Measurements from ENCODE around the gene FOXP1.
A peak's percentile ranks its signal among the peaks of the same experiment; 100 is the strongest.

FOXP1 gene

GRCh38 chr3:71398157-71398836 lies 185.2 kb downstream of the FOXP1 start:
- no peak for DNase-seq (ENCODE audit: low spot score)

- DNase-seq (ENCODE audit: low spot score) = no peak
Measured at GRCh38 chr3:71397726-71398125, 185.8 kb downstream of the FOXP1 start.

DNA sequence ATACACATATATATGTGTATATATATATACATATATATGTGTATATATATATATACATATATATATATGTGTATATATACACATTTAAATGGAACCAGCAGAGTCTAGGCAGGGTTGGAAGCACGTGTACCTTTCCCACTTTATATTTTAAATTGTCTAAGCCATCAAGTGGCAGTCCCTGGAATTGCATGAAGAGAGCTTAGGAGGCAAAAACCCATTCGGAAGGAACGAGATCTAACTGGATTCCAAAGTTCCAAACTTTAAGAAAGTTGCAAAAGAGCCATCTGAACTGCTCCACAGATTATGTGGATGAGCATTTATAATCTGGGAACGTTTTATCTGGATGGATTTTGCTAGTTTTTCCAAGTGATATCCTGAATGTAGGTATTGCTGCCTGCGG lies 186.5 kb downstream of the FOXP1 start:
- no peak for DNase-seq (ENCODE audit: low spot score)

GRCh38 chr3:71395927-71396695 lies 187.4 kb downstream of the FOXP1 start:
- peak; percentile 44 for DNase-seq (ENCODE audit: low spot score)

DNA sequence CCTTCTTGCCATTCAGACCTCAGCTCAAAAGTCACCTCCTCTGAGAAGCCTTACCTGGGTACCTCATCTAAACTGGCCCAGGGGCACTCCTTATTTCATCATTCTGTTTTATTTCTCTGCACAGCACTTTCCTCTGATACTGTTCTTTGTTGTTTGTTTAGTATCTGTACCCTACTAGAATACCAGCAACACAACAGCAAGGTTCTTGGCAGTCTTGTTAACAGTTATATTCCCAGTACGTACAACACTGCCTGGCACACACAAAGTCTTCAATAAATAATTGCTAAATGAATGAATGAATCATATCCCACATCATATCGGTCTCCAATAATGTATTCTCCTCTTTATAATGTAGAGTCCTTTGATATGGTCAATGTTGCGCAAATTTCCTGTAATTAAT lies 188.1 kb downstream of the FOXP1 start:
- DNase-seq (ENCODE audit: low spot score) = no peak

- DNase-seq (ENCODE audit: low spot score) = no peak
Measured at GRCh38 chr3:71393745-71394144, 189.8 kb downstream of the FOXP1 start.

GRCh38 chr3:71393093-71393492 lies 190.4 kb downstream of the FOXP1 start:
- DNase-seq (ENCODE audit: low spot score) = no peak

GRCh38 chr3:71392251-71392650 lies 191.3 kb downstream of the FOXP1 start:
- DNase-seq (ENCODE audit: low spot score) = no peak

GRCh38 chr3:71391361-71391760 lies 192.2 kb downstream of the FOXP1 start:
- DNase-seq (ENCODE audit: low spot score) = no peak

- DNase-seq (ENCODE audit: low spot score) = no peak
Measured at GRCh38 chr3:71389911-71390573, 193.5 kb downstream of the FOXP1 start.

- no peak for DNase-seq (ENCODE audit: low spot score)
Measured at GRCh38 chr3:71389191-71389590, 194.3 kb downstream of the FOXP1 start.

DNA sequence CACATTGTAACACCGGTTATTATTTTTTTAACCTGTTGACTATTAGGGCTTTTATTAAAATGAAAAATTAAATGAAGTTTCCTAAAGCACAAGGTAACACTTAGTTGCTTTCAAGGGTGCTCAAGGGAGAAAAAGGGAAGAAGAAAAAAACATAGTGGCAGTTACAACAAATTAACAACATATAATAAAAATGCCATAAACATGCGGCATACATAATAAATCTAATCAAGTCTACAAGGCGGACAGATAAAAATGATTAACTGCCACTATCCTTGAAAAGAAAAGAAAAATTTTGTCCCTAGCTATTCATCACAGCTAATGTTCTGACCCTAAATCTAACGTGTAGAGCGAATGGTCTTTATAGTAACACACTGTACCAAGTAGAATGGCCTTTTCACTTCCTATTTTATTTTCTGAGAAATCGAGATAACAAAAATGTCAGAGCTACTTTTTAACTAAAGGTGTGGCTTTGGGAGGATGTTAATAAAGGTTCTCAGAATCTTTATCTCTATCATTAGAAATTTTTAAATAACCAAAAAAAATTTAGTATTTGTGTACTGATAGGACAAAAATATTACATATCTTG lies 194.9 kb downstream of the FOXP1 start:
- no peak for DNase-seq (ENCODE audit: low spot score)

GRCh38 chr3:71387586-71387985 lies 195.9 kb downstream of the FOXP1 start:
- DNase-seq (ENCODE audit: low spot score) = no peak

GRCh38 chr3:71384837-71385716 lies 198.5 kb downstream of the FOXP1 start:
- DNase-seq (ENCODE audit: low spot score) = no peak

DNA sequence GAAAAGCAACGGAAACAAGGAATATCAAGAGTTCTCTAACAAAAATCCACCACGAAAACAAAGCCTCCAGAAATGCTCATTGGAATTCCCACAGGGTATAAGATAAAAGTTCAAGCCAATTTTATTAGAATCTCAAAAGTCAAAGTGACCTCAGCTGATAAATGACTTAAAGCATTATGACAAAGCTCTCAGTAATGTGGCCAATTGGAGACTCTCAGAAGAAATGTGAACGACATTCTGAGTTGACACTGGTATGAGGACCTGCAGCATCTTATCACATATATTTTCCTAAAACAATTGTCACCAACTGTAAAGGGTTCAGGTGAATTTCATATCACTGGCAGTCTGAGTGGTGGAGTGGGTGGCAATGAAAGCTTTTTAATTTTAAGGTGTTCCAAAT lies 199.1 kb downstream of the FOXP1 start:
- no peak for DNase-seq (ENCODE audit: low spot score)

DNA sequence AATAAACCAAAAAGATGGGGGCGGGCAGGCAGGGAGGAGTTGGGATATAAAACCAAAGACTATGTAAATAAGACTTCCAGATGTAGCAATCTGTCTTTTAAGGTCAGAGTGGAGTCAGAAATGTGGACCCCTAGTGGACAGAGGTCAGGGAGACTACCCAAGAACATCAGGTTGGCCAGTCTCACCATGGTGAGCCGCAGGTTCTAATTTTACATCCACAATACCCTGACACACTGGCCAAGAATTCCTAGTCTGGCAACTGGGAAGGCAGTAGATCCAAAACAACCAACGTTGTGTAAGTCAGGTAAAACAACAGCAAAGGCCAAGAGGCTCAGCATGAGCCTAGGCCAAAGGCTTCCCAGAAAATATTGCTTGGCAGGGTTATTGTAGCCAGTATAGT lies 203.4 kb downstream of the FOXP1 start:
- no peak for DNase-seq (ENCODE audit: low spot score)

DNA sequence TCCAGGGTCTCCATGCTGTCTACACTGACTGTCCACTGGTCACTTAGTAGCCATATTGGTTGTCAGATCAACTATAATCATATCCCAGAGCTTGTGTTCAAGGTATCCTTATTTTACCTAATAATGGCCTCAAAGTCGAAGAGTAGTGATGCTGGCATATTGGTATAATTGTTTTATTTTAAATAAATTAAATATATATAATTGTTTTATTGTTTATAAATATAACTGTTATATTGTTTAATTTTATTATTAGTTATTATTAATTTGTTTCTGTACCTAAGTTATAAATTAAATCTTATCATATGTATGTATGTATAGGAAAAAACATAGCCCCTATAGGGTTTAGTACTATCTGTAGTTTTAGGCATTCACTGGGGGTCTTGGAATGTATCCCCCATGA lies 205.0 kb downstream of the FOXP1 start:
- no peak for DNase-seq (ENCODE audit: low spot score)

GRCh38 chr3:71376911-71377310 lies 206.6 kb downstream of the FOXP1 start:
- DNase-seq (ENCODE audit: low spot score) = no peak

DNA sequence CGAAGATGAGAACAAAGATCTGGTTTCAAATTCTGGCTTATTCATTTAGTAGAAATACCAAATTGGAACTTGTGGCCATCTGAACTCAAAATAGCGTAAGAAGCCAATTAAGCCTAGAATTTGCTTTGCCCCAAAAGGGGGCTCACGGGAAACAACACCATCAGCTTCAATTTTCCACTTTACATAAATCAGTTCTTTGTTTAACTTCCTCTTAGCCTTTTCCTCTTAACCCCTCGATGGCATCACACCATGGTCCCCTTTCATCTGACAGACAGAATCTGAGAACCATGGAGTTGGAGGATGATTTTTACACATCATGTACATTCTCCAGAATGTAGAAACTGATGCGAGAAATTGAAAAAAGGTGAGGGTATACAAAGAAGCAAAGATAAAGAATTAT lies 207.0 kb downstream of the FOXP1 start:
- DNase-seq (ENCODE audit: low spot score) = no peak

GRCh38 chr3:71374582-71374981 lies 208.9 kb downstream of the FOXP1 start:
- no peak for DNase-seq (ENCODE audit: low spot score)

DNA sequence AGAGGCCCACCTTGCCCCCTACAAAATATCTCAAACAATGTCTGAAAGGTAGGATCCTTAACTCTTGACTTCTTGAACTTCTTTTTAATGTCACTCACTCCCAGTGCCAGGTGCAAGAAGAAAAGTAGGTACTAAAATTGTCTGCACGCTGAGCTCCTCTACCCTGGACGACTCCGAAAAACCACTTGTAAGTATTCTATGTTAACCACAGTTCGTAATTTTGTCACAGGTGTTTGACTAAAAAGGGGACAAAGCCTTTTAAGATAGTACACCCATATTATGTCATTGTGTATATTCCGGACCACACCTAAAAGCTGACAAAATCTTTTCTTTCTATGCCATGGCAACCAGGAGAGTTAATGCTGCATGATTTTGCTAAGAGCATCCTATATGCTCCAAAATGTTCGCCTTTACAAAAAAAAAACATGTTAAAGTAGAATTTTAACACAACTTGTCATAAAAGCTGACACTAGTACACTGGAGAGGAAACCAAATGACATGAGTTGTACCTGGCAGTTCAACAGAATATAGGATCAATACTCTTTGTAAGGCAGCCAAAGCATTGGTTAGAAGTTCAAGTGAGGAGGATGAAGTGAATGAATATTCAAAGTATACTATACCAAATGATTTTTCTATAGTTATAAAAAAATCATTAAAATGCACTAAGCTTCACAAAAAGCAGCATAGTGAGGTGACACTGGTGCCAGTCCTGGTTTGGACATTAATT lies 210.5 kb downstream of the FOXP1 start:
- no peak for DNase-seq (ENCODE audit: low spot score)
